Measurements from ENCODE around the gene NSUN6. TPM values are rescaled to one million over a fixed set of nuclear protein-coding genes. Genes with fewer than 3 reads are reported as not detected.

Gene NSUN6
- total RNA-seq, 4 donors from 2014 or later = 2.4 to 3.8 (median 2.9) TPM

DNA sequence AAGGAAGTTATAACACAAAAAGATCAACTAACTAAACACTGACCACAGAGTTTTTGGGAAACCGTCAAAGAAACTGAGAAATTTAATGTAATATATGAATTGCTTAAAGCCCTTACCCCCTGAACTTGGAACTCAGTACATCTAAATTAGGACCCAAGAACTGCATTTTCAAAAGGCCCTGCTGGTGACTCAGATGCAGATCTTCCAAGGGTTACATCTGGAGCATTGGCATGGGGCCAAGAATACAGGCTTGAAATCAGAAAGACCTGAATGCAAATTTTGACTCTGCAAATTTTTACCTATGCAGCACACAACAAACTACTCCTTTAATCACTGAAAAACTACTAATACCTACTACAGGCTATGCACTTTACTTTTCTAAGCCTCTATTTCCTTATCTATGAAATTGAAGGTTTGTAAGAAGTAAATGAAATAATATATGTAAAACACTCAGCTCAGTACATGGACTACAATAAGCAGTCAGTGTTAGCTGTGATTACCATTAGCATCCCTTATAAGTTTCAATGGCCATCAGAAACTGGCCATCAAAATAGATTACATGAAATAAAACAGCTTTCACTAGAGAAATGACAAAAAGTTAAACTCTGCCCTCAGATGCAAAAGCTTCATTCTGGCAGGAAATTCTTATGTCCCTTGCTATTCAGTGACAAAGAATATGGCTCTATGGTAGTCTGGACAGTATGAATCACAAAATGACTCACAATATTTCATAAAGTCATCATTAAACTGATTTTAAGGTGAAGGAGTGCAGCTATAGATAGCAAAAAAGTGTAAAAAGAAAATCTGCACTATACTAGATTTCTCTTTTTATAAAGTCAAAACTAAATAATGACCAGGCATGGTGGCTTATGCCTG is 43.6 kb downstream of the NSUN6 start:
- peak overlapping the region in 1 of 4 donors; percentile 10 for H3K27ac ChIP-seq
- TF ChIP-seq, protein P1, sequence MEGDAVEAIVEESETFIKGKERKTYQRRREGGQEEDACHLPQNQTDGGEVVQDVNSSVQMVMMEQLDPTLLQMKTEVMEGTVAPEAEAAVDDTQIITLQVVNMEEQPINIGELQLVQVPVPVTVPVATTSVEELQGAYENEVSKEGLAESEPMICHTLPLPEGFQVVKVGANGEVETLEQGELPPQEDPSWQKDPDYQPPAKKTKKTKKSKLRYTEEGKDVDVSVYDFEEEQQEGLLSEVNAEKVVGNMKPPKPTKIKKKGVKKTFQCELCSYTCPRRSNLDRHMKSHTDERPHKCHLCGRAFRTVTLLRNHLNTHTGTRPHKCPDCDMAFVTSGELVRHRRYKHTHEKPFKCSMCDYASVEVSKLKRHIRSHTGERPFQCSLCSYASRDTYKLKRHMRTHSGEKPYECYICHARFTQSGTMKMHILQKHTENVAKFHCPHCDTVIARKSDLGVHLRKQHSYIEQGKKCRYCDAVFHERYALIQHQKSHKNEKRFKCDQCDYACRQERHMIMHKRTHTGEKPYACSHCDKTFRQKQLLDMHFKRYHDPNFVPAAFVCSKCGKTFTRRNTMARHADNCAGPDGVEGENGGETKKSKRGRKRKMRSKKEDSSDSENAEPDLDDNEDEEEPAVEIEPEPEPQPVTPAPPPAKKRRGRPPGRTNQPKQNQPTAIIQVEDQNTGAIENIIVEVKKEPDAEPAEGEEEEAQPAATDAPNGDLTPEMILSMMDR (IDR thresholded peaks at IDR 0.05 in 4 of 5, conservative IDR thresholded peaks at IDR 0.05 in 1 of 5) = no peak
- TF ChIP-seq POLR2A (IDR thresholded peaks at IDR 0.05) = no peak
- H3K4me1 ChIP-seq = no peaks in the 10 kb centered on the region
- in situ Hi-C loops (cut with MboI; ENCODE audit: low sequenced_read_pairs in 4 of 4) = no loop called here
- no peaks in the 10 kb centered on the region for H3K27me3 ChIP-seq
- no peak overlapping the region for H3K4me3 ChIP-seq
- intact Hi-C loops (cut with DNase I; ENCODE audit: low total_unique reads) = no loop called here
- H3K36me3 ChIP-seq = no peaks in the 10 kb centered on the region
- DNase-seq = peak in 1 of 2 donors; percentile 10
- no peaks in the 10 kb centered on the region for H3K9me3 ChIP-seq
- no peak for ATAC-seq

DNA sequence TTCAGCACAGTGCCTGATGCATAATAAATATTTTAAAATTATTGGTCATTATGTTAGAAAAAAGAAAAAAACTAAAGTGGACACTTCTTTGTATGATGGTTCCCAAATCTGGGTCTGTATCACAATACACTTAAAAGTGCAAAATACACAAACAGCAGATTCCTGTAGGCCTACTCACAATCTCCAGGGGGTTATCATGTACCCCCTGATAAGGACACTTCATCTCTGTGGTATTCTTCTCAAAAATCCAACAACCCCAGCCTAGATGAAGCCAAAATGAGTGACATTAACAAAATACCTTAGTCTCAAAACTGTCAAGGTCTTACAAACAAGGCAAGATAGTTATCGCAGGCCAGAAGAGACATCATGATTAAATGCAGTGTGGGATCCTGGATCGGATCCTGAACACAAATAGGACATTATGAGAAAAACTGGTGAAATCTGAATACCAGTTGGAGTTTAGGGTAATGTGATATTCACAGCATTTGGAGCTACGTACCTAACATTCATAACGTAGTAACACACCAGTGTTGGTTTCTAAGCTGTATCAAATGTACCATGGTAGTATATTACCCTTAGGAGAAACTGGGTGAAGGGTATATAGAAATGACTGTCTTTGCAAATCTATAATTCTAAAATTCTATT is 45.2 kb downstream of the NSUN6 start:
- in situ Hi-C loops (cut with MboI; ENCODE audit: low sequenced_read_pairs in 4 of 4) = no loop called here
- no peaks in the 10 kb centered on the region for H3K36me3 ChIP-seq

DNA sequence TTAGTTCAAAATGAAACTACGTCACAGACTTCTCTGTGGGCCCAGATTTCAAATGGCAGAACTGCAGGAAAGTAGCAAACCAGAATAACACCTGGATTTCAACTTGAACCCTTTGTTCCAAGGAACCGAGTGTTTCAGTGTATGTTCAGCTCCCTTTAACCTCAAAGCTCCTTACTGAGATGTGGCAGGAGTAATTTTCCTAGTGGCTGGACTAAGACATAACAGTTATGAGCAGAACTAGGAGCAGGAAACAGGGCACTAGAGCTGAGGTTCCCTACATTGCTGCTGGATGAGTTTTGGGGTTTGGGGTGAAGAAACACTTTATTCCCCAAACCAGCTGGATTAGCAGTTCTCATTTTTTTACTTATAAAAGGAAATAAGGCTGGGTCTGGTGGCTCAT is 50.1 kb downstream of the NSUN6 start:
- H3K27me3 ChIP-seq = no peaks in the 10 kb centered on the region
- no peak for TF ChIP-seq POLR2A (IDR thresholded peaks at IDR 0.05)
- TF ChIP-seq, protein P1 (IDR thresholded peaks at IDR 0.05 in 4 of 5, conservative IDR thresholded peaks at IDR 0.05 in 1 of 5) = no peak
- no peaks in the 10 kb centered on the region for H3K36me3 ChIP-seq
- in situ Hi-C loops (cut with MboI; ENCODE audit: low sequenced_read_pairs in 4 of 4) (no loop called here), intact Hi-C loops (cut with DNase I; ENCODE audit: low total_unique reads) (no loop called here)
- no peaks in the 10 kb centered on the region for H3K4me1 ChIP-seq
- DNase-seq = no peak
- no peak overlapping the region for H3K27ac ChIP-seq
- no peaks in the 10 kb centered on the region for H3K9me3 ChIP-seq
- H3K4me3 ChIP-seq = no peak overlapping the region
- ATAC-seq = no peak

More for the DNA sequence above, 45.2 kb downstream of the NSUN6 start:
- Histone ChIP-seq H3K4me1 (no peaks in the 10 kb centered on the region), H3K4me3 (no peak overlapping the region), H3K9me3 (no peaks in the 10 kb centered on the region), H3K27me3 (no peaks in the 10 kb centered on the region), H3K27ac (no peak overlapping the region)
- intact Hi-C loops (cut with DNase I; ENCODE audit: low total_unique reads) = no loop called here
- TF ChIP-seq POLR2A (IDR thresholded peaks at IDR 0.05) = no peak
- TF ChIP-seq, protein P1 (IDR thresholded peaks at IDR 0.05 in 4 of 5, conservative IDR thresholded peaks at IDR 0.05 in 1 of 5) = no peak
- DNase-seq (no peak), ATAC-seq (no peak)

DNA sequence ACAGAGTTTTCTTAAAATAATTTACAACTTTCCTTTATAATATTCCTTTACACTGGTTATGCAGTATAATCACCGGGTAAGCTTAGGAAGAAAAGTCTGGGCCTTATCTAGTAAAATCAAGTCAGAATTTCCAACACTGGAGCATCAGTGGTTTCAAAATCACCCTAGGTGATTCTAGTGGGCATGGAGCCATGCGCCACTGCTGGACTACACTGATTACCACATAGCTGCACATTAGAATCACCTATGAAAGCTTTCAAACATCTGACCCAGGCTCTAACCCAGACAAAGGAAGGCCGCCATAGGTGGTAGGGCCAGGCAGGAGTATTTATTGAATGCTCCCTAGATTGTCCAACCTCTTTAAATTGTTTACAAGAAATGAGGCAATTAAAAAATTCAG is 52.0 kb downstream of the NSUN6 start:
- H3K9me3 ChIP-seq = no peaks in the 10 kb centered on the region
- DNase-seq = no peak
- H3K4me3 ChIP-seq = no peak overlapping the region
- no peak for TF ChIP-seq POLR2A (IDR thresholded peaks at IDR 0.05)
- TF ChIP-seq, protein P1 (IDR thresholded peaks at IDR 0.05 in 4 of 5, conservative IDR thresholded peaks at IDR 0.05 in 1 of 5) = no peak
- H3K4me1 ChIP-seq = no peaks in the 10 kb centered on the region
- no peaks in the 10 kb centered on the region for H3K27me3 ChIP-seq
- intact Hi-C loops (cut with DNase I; ENCODE audit: low total_unique reads) = no loop called here
- ATAC-seq = no peak
- in situ Hi-C loops (cut with MboI; ENCODE audit: low sequenced_read_pairs in 4 of 4) = no loop called here
- no peak overlapping the region for H3K27ac ChIP-seq
- H3K36me3 ChIP-seq = peaks cover 0 to 4% of the 10 kb centered on the region in 2 donors
